ENCODE data around the gene GRPEL2. TPM values are rescaled to one million over a fixed set of nuclear protein-coding genes. Genes with fewer than 3 reads are reported as not detected.

Gene GRPEL2
- total RNA-seq, 1 experiment from 2014 or later: 47.3 TPM

DNA sequence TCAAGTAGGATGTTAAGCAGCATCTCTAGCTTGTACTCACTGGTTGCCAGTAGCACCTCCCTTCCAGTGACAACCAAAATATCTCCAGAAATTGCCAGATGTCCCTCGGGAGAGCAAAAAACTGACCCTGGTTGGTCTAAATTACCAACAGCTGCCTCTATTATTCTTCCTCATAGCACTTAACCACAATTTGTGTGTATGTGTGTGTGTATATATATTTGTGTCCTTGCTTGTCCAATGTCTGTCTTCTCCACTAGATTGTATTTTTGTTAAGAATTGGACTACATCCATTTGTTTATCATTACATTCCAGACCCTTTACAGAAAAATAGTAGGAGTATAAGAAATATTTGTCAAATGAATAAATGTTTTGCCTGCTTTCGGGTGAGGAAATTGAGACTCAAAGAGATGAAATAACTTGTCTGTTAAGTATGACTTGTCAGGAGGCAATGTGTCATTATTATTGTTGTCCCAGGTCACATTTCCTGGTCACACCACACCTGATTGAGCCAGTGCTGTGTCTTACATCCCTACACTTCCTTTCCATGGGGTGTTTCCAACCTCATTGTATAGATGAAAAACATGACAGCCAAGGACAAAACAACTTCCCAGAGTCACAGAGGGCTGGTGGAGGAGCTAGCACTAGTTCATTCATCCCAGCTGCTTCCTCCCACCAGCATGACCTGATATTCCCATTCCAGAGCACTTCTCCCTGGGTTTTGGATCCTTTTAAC, 11.4 kb upstream of the GRPEL2 start:
- Histone ChIP-seq H3K18ac (ENCODE audit: insufficient read length, low read depth, low read length) (no peak overlapping the region), H3K27ac (ENCODE audit: insufficient read length, low read depth, low read length) (no peak overlapping the region), H2AFZ (ENCODE audit: low read length) (no peak overlapping the region), H3K79me2 (ENCODE audit: insufficient read depth, low read length) (no peaks in the 10 kb centered on the region), H4K8ac (replicated peaks; ENCODE audit: insufficient read length, low read depth, low read length) (no peak overlapping the region), H3K23me2 (ENCODE audit: insufficient read length, low read depth, low read length, poor library complexity, severe bottlenecking) (no peaks in the 10 kb centered on the region), H2BK12ac (ENCODE audit: insufficient read length, low read depth, low read length) (no peak overlapping the region), H3K9ac (ENCODE audit: extremely low read depth, insufficient read length, low read length) (no peak overlapping the region), H3K4ac (ENCODE audit: low read depth, low read length) (no peak overlapping the region), H2AK5ac (ENCODE audit: insufficient read length, low read length) (no peak overlapping the region), H3K4me2 (ENCODE audit: insufficient read depth, insufficient read length, low read length) (no peak overlapping the region), H2BK20ac (ENCODE audit: low read depth, low read length, poor library complexity, severe bottlenecking) (no peak overlapping the region), H2BK15ac (ENCODE audit: low read depth, low read length) (no peak overlapping the region), H3K79me1 (ENCODE audit: insufficient read depth, low read depth, low read length, poor library complexity, severe bottlenecking) (no peaks in the 10 kb centered on the region), H2BK120ac (ENCODE audit: low read depth, low read length, poor library complexity, severe bottlenecking) (no peak overlapping the region), H3K23ac (ENCODE audit: insufficient read length, low read depth, low read length) (no peak overlapping the region), H3K9me3 (ENCODE audit: control insufficient read depth, low read depth, low read length) (no peaks in the 10 kb centered on the region), H4K91ac (ENCODE audit: insufficient read length, low read depth, low read length) (no peak overlapping the region), H3T11ph (ENCODE audit: low read length) (no peak overlapping the region), H4K20me1 (ENCODE audit: control insufficient read depth, insufficient read depth, insufficient read length) (no peaks in the 10 kb centered on the region), H3K27me3 (ENCODE audit: insufficient read depth, low read length) (no peaks in the 10 kb centered on the region), H3K4me1 (ENCODE audit: insufficient read depth, low read length) (no peaks in the 10 kb centered on the region), H3K14ac (ENCODE audit: insufficient read depth, low read length) (no peak overlapping the region), H3K56ac (ENCODE audit: insufficient read length, low read depth, low read length) (no peak overlapping the region), H4K5ac (ENCODE audit: insufficient read length, low read depth, low read length) (no peak overlapping the region), H2BK5ac (ENCODE audit: insufficient read length, low read length) (no peak overlapping the region)
- no peak for TF ChIP-seq CTCF (conservative IDR thresholded peaks at IDR 0.05)
- Mint-ChIP-seq H3K27ac (no peak overlapping the region), H3K36me3 (ENCODE audit: insufficient read depth in 1 of 3, low read depth in 3 of 3) (no peaks in the 10 kb centered on the region), H3K27me3 (ENCODE audit: low read depth) (peaks cover 4% of the 10 kb centered on the region), H3K4me3 (no peak overlapping the region), H3K4me1 (no peaks in the 10 kb centered on the region), H3K9me3 (no peaks in the 10 kb centered on the region)
- no peak for DNase-seq
- no CpG with 5 or more reads among the region's 2 CpGs for WGBS (ENCODE audit: extremely low coverage, insufficient read length, low lambda C conversion rate)

All from H9 (cell line).